ENCODE data around the gene MYH1.

- TF ChIP-seq POLR2AphosphoS5 (IDR thresholded peaks at IDR 0.05) = no peak
- no peak for TF ChIP-seq CTCF (IDR thresholded peaks at IDR 0.05)
Measured at GRCh38 chr17:10521949-10522348, 3.6 kb upstream of the MYH1 start.
